ENCODE measurements around the gene SRGAP3.

DNA sequence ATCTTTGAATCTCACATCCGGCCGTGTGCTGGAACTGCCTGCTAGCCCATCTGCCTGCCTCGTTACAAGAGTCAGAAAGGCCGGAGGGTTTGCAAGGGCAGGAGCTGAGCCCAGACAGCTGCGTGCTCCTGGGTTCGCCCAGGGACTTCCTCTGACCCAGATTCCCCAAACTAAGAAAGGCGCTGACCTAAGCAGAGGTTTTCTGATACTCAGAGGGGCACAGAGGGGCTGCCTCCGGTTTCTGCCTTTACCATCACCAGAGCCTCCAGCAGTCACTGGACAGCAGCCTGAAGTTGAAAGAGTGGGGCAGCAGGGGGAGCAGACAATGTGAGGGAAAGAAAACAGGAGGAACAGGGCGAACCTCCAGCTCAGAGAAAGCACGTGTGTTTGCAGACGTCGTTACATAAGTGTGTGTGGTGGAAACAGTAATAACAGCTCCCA is 252.7 kb downstream of the SRGAP3 start:
- TF ChIP-seq, protein P1, sequence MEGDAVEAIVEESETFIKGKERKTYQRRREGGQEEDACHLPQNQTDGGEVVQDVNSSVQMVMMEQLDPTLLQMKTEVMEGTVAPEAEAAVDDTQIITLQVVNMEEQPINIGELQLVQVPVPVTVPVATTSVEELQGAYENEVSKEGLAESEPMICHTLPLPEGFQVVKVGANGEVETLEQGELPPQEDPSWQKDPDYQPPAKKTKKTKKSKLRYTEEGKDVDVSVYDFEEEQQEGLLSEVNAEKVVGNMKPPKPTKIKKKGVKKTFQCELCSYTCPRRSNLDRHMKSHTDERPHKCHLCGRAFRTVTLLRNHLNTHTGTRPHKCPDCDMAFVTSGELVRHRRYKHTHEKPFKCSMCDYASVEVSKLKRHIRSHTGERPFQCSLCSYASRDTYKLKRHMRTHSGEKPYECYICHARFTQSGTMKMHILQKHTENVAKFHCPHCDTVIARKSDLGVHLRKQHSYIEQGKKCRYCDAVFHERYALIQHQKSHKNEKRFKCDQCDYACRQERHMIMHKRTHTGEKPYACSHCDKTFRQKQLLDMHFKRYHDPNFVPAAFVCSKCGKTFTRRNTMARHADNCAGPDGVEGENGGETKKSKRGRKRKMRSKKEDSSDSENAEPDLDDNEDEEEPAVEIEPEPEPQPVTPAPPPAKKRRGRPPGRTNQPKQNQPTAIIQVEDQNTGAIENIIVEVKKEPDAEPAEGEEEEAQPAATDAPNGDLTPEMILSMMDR (IDR thresholded peaks at IDR 0.05; ENCODE audit: low read length): no peak
- TF ChIP-seq EZH2 (IDR thresholded peaks at IDR 0.05; ENCODE audit: borderline replicate concordance, low read length): no peak
